Measurements from ENCODE around the gene DAPK3.

DNA sequence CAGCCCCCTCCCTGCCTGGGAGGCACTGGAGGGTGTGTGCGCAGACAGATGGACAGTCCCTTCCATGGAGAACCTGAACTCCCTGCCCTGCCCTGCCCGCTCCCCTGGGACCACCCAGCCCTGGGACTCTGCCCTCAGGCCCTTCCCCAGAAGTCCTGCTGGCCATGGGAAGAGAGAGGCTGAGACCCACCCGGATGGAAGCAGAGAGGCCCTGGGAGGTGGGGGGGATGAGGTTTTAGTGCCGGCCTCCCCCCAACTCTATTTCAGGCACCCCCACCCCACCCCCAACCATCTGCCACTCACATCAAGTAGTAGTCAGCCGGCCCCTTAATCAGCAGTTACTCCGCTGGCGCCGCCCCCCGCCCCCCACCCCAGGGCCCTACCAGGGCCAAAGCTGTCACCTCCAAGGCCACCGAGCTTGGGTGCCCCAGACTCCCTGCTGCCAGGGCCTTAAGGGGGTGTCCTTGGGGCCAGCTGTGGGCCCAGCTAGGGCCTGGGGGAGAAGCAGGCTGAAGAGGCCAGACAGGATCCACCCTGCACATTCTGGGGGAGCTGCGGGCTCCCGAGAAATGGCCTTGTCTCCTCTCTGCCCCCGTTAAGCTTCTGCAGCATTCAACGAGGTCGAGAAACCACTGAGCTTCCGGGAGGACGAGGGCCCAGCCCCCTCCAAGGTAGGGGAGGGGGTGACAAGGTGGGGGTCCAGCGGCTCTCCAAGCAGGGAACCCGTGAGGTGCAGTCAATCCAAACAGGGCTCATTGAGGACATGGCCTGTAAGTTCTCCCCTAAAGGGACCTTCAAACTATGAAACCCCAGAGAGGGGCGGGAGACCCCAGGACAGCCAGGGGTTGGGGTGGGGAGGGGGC, 20.7 kb downstream of the DAPK3 start:
- no peak for TF ChIP-seq CTCF (IDR thresholded peaks at IDR 0.05; ENCODE audit: poor library complexity)
- no peak for TF ChIP-seq EZH2phosphoT487 (IDR thresholded peaks at IDR 0.05; ENCODE audit: low read depth, severe bottlenecking, unreplicated experiment)

Data from hepatocyte (in vitro differentiated cells).